Jurkat, Clone E6-1 (cell line): ENCODE results near the gene ROR1.

Source experiments
- DNase-seq: peaks from one replicate; pipeline ENCODE4 v3.0.0-alpha.2; 2011; ENCODE audit warnings: low read depth, low spot score
- H3K4me3 ChIP-seq: 2 replicates; pipeline ENCODE4 v1.5.1; 2011; ENCODE audit warnings: mild to moderate bottlenecking, low read length, control low read depth, moderate library complexity

ROR1 gene

DNA sequence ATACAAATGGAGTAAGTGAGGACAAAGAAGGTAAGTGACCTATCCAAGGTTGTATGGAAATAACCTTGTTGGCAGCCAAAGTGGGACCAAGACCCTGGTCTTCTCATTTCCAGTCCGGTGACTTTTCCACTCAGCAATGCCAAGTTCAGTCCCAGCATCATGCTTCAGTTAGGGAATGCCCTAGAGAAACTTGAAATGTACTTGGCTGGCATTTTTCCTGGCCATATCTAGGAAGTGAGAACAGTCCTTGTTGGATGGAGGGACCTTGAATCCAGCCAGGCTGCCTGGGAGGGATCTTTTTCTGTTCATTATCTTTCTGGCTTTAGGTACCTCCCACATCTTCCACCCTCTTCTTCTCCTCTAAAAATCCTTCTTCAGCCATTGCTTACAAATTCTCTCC is 352.8 kb downstream of the ROR1 start:
- no peak overlapping the region for H3K4me3 ChIP-seq

DNA sequence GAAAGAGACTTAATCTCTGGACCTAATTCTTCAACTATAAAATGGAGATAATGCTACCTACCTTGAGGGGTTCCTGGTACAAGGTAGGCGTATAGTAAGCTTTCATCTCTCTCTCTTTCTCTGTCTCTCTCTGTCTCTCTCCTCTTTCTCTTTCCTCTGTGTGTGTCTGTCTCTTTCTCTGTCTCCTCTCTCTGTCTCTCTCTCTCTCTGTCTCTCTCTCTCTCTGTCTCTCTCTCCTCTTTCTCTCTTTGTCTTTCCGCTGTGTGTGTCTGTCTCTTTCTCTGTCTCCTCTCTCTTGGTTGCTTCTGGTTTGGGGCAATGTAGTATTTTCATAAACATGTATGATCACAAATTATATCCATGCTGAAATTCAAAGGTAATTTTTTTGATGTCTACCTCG is 353.5 kb downstream of the ROR1 start:
- no peak overlapping the region for H3K4me3 ChIP-seq
- no peak for DNase-seq

More for the DNA sequence above, 352.8 kb downstream of the ROR1 start:
- DNase-seq = no peak

DNA sequence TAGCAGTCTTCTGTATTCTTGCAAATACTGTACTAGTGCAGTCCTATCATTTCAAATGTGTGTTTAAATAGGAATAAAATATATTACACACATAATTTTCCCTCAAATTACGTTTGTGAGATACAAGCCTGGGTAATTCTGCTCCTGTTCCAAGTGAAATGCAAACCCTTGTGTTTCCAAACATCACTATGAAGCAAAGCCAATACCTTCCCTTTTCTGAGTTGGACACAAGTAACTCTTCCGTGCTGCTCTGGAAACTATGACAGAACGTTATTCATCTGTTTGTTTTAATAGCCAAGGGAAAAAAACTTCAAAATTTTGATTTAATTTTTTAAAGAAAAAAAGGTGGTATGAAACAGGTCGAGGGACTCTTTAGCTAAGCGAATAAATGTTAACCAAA is 355.9 kb downstream of the ROR1 start:
- H3K4me3 ChIP-seq = no peak overlapping the region
- DNase-seq = no peak

DNA sequence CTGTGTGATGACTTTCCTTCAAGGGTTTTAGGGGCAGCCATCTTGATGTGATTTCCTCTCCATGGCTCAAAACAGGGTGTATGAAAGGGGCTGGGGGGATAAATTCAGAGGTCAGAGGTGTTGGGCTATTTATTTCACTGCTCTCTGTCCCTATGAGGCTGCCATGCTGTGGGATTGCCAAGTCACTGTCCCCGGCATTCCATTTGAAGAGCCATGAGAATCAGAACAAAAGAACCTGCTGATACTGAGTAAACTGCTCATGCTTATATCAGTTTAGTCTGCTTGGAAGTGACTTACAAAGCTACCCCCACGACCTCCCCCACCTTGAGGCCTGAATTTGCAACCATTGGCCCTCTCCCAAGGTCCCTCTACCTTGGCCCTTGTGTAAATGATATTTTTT is 357.3 kb downstream of the ROR1 start:
- no peak for DNase-seq
- no peak overlapping the region for H3K4me3 ChIP-seq

DNA sequence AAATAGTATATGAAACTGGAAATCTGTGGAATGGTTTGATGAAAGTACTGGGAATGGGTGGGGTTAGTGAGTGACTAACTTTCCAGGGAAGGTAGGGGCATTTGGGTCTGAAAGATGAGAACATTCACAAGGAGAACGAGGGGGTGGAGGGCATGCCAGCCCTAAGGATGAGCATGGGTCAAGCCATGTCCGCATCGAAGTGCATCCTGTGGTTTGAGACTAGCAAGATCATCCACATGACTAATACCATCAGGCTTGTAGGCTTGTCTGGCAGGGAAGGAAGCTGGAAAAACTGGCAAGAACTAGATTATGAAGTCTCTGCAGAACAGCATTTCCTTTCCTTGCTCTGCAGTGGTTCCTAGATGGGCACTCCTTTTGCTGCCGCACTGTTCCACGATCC is 359.2 kb downstream of the ROR1 start:
- H3K4me3 ChIP-seq = no peak overlapping the region
- no peak for DNase-seq

DNA sequence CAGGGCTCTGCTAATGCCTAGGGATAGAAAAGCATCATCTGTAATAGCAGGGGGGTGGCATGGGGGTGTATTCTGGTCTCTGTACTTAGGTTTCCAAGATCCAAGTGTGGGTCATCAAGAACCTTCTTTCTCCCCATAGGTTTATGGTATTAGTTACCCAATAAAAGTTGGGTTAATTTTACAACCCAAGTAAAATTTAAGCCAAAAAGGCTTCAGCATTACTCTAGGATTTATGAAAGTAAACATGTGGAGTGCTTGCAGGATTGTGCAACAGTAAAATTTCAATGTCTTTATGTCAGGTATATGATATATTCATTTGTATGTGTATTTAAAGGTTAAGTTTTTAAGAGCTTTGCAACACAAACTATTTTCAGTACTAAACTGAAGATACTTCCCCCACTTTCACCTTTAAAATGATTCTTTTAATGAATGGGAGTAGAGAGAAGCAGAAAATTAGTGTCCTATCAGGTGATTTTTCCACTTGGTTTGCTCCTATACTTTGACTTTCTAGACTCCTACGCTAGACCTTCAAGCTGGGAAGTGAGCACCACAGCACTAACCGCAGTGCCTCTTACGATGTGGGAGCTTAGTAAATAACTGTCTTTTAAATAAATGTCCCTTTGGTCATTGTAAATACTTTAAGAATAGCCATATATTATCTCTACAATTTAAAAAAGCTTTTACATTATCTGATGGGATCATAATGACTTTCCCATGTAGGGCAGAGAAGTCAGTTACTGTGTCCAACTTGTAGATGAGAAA is 361.8 kb downstream of the ROR1 start:
- no peak for DNase-seq

DNA sequence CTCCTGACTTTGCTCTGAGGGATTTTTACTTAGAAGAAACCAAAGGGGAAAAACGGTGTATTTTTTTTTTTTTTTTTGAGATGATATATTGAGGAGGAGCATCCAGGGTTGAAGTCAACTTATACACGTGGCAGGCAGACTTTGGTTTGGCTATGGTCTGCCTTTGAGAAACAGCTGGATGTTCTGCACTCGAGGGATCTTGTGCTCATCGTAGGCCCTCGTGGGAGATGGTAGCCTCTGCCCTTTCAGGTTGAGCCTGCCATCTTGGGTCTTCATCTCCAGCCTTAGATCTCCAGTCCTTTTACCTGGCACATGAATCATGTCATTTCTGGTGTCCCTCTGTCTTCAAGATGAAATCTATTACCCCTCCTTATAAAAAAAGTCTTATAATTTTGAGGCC is 362.5 kb downstream of the ROR1 start:
- no peak overlapping the region for H3K4me3 ChIP-seq
- no peak for DNase-seq

More for the DNA sequence above, 361.8 kb downstream of the ROR1 start:
- H3K4me3 ChIP-seq = no peak overlapping the region

DNA sequence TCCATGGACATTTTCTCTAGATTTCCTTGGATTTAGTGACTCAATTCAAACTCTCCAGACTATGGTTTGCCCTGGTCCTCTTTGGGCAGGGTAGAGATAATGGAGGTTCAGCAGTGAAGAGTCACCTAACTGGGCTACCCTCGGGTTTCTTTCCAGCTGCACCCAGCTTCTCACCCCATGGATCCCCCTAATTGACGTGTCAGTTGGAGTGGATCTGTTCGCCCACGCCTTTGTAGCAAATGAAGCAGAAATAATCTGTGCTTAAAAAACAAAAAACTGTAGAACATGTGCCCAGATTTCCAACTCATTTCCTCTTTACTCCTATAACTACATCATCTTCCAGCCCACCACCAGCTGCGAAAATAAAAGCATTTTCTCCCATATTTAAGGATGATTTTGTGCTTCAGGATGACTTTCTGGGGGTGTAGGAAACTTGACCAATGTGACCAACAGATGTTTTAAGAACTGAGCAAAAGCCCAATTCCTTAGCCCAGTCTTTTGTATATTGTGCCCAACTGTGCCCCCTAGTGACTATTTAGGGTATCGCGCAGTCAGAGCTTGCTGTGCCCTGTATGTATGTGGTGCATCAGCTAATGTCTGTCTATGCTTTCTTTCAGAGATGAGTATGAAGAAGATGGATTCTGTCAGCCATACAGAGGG is 363.1 kb downstream of the ROR1 start:
- no peak overlapping the region for H3K4me3 ChIP-seq
- peak; percentile 68 for DNase-seq

DNA sequence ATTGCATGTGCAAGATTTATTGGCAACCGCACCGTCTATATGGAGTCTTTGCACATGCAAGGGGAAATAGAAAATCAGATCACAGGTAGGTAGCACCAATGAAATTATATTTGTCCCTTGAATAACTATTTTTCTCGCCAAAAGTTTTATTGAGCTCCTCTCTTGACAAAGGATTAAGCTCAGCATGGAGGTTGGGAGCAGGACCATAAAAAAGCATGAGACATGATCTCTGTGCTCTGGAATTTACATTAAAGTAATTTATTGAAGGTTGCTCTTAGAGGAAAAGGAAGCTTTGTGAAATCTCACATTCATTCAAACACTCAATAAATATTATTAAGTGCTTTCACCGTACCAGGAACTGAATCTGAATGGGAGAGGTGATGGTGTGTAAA is 363.6 kb downstream of the ROR1 start:
- no peak overlapping the region for H3K4me3 ChIP-seq
- no peak for DNase-seq

DNA sequence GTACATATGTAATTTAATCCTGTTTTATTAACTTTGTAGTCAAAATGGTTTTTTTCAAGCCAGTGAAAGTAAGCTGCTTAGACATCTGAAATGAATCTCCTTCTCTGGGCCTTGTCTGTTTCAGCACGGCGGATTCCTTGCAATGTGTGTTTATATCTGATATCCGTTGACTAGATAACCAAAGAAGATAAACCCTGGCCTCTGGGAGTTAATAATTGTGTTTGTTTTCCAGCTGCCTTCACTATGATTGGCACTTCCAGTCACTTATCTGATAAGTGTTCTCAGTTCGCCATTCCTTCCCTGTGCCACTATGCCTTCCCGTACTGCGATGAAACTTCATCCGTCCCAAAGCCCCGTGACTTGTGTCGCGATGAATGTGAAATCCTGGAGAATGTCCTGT is 366.1 kb downstream of the ROR1 start:
- no peak for DNase-seq
- no peak overlapping the region for H3K4me3 ChIP-seq

DNA sequence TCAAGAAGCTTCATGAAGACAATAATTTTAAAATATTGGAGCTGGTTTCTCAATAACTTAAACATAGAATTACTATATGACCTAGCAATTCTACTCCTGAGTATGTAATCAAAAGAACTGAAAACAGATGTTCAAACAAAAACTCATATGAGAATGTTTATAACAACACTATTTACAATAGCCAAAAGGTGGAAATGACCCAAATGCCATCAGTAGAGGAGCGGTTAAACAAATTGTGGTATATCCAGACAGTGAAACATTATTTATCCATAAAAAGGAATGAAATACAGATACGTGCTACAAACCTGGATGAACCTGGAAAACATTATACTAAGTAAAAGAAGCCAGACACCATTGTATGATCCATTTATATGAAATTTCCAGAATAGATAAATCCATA is 366.8 kb downstream of the ROR1 start:
- H3K4me3 ChIP-seq = no peak overlapping the region
- DNase-seq = no peak

DNA sequence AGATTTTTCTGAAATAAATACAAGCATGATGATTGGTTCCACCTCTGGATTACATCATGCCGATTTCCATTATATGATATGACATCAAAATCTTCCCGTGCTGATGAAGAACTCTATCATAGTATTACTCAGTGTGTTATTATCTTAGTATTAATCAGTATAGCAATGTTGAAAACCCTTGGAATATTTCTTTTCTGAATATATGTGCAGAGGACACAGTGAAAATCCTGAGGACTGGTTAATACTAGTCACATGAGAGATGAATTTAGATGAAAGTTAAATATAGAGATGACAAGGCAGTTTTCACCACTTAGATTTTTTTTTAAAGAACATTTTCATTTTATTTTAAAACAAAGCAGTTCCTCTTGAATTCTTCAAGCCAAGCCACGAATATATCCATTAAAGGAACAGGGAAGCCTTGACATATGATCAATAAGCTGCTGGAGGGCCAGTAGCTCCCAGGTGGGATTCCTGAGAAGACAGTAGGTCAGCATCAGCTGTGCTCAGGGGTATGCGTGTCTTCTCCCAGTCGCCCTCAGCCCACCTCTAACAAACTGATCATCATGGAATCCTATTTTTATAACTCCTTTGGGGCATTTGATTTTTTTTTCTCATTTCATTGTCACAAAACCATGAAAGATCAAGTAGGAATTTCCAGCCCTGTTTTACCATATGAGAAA is 373.4 kb downstream of the ROR1 start:
- no peak overlapping the region for H3K4me3 ChIP-seq
- no peak for DNase-seq

DNA sequence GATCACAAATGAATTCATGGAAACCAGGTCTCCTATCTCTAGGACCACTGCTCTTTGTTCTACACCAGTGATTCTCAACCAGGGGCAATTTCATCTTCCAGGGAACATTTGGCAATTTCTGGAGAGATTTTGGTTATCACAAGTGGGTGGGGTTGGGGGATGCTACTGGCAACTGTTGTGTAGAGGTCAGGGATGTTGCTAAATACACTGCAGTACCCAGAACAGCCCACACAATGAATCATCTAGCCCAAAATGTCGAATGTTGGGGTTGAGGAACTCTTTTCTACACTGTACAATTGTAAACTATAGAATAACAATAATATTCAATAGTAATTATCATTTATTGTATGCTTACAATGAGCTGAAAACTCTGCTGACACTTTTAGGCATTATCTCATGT is 373.9 kb downstream of the ROR1 start:
- no peak overlapping the region for H3K4me3 ChIP-seq
- DNase-seq = no peak

DNA sequence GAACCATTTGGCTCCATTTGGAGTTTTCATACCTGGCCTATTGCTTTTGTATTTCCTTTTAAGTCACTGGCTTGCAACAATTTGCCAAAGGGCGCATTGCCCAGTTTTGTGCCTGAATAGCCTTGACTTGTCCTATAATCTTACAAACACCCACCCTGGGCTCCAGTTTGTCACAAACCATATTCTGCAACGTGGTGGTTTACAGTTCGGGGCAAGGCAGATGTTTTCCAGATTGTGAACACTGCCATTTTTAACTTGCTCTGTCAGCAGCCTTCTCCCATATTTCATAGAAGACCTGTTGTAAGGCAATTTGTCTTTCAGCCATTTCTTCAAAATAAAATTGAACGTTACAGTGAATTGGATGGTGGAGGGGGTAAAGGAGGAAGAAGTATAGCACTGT is 376.4 kb downstream of the ROR1 start:
- no peak overlapping the region for H3K4me3 ChIP-seq
- no peak for DNase-seq

DNA sequence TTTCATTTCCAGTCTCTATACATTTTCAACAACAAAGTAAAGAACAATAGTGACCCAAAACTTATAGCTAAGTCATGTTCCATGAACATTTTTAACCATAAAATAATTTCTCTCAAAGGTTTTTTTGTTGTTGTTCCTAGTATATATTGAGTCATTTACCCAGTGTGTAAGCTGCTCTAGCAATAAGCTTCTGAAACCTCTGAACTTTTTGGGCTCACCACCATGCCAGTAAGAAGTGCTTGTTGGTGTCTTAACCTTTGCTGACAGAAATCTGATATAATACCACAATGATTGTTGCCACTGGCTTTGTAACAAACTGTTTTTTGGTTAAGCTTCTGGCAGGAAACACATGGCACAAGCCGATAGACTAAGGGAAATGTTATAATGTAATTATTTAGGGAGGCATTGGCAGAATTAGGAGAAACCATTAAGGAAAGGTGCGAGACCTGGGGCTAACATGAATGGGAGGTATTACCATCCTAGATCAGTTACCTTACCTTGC is 377.0 kb downstream of the ROR1 start:
- H3K4me3 ChIP-seq = no peak overlapping the region
- peak; percentile 47 for DNase-seq

DNA sequence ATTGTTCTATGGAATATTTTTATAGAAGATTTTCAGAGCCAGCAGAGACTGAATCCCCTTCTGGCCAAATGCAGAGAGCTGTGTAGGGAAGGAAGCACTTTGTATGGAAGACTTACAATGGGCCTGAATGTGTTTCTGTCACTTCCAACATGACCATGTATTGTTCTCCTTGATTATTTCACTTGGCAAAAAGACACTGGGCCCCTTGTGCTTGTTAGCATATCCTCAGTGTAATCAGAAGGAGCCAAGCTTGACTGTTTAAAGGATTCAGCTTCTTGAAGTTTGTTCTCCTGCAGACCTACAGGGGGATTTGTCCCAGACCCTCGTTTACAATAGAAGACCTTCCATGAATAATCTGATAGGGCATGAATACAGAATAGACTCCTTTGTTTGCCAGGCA is 381.5 kb downstream of the ROR1 start:
- DNase-seq = no peak
- H3K4me3 ChIP-seq = no peak overlapping the region

DNA sequence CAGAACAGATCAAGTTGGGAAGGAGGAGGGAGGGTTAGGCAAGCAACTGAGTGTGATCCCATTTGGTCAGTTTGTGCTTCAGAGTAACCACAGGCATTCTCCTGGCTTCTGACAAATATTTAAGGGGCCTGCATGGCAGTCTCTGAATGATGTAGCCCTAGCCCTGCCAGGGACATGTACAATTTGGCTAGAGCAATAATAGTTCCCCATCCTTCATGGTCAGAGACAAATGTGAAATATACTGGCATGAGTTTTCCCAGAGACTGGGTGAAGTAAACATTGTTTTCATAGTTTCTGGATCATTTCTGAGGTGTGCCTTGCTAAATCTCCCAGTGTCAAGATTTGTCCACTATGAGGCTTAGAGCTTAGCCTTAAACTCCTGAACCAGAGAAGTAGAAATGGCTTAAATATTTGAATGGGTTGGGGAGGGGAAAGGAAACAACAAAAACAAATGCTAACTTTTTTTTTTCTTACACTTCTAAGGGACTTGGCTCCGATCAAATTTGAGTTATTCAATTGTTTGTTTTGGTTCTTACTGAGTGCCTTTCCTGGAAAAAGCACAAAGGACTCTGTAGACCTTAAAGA is 387.6 kb downstream of the ROR1 start:
- H3K4me3 ChIP-seq = no peak overlapping the region
- no peak for DNase-seq

DNA sequence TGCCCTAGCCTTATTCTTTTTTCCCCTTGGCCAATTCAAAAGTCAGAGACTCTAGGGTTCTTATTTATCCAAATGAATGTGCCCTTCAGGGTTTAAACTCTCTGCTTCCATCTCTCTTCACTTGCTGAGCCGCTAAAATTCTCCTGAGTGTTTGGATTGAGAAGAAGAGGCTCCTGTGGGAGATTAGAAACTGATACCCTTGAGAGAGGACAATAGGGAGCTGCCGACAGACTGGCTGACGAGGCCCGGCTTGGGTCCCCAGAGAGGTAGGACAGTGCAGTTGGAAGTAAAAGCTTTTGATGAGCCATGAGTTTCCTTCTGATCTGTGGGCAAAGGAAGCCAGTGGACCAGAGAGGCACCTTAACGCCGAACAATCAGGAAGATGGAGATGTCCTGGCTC is 388.3 kb downstream of the ROR1 start:
- no peak for DNase-seq
- no peak overlapping the region for H3K4me3 ChIP-seq

DNA sequence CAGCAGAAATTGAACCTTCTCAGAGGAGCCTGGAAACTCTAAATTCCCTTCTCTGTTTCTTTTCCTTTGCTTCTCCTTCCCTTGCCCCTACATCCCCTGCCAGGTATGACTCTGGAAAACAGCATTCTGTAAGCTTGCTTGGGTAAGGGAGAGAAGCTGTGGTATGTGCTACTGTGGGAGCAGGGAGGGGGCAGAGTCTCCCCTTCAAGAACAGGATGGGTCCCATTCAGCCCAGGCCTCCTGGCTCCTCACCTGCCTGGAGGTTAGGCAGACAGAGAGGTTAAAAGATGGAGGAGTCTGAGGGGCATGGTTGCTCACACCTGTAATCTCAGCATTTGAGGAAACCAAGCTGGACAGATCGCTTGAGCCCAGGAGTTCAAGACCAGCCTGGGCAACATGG is 389.0 kb downstream of the ROR1 start:
- no peak for DNase-seq
- no peak overlapping the region for H3K4me3 ChIP-seq

DNA sequence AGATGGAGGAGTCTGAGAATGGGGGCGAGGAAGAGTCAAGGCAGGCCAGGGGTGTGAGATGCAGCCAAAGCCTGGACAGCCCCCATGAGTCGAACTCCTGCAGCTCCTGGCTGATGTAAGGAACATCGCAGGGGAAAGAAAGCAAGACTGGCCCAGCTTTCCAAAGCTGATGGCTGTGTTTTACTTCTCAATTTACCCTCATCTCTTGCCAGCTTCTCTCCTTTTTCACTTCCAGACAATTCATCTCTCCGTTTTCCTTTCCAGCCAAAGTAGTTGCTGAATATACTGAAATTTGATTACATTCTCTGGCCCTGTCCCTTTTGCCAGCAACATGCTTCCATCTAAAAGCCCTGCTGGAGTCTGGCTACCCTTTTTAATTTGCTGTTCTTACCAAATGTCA is 389.6 kb downstream of the ROR1 start:
- no peak for DNase-seq
- H3K4me3 ChIP-seq = no peak overlapping the region
